Ishikawa (cell line): ENCODE measurements around the gene SCG2.

Source experiments
- CEBPB ChIP-seq: IDR thresholded peaks from 2 replicates; pipeline ENCODE4 v1.6.1; 2012
- CREB1 ChIP-seq: IDR thresholded peaks from 2 replicates; pipeline ENCODE4 v1.6.1; 2012; ENCODE audit warnings: low read depth
- EGR1 ChIP-seq: IDR thresholded peaks from 2 replicates; pipeline ENCODE4 v1.6.1; 2012
- EP300 ChIP-seq: IDR thresholded peaks from 2 replicates; pipeline ENCODE4 v1.6.1; 2012; ENCODE audit warnings: borderline replicate concordance
- FOXM1 ChIP-seq: IDR thresholded peaks from 2 replicates; pipeline ENCODE4 v1.6.1; 2012; ENCODE audit warnings: low read depth, borderline replicate concordance
- NFIC ChIP-seq: IDR thresholded peaks from 2 replicates; pipeline ENCODE4 v1.6.1; 2012
- RAD21 ChIP-seq: IDR thresholded peaks from 2 replicates; pipeline ENCODE4 v1.6.1; 2012; ENCODE audit warnings: low read depth
- TAF1 ChIP-seq: IDR thresholded peaks from 2 replicates; pipeline ENCODE4 v1.6.1; 2012; ENCODE audit warnings: low read depth, mild to moderate bottlenecking
- TCF12 ChIP-seq: IDR thresholded peaks from 2 replicates; pipeline ENCODE4 v1.6.1; 2012; ENCODE audit warnings: low read depth
- TEAD4 ChIP-seq: IDR thresholded peaks from 2 replicates; pipeline ENCODE4 v1.6.1; 2012
- YY1 ChIP-seq: IDR thresholded peaks from 2 replicates; pipeline ENCODE4 v1.6.1; 2012; ENCODE audit warnings: low read depth
- ZBTB7A ChIP-seq: IDR thresholded peaks from 2 replicates; pipeline ENCODE4 v1.6.1; 2012; ENCODE audit warnings: low read depth
- TF ChIP-seq, protein P1 (sequence below): IDR thresholded peaks from 2 replicates; pipeline ENCODE4 v1.6.1; 2012; ENCODE audit warnings: low read depth, mild to moderate bottlenecking
- TF ChIP-seq, protein P2 (sequence below): IDR thresholded peaks from 2 replicates; pipeline ENCODE4 v1.6.1; 2012
- TF ChIP-seq, protein P3 (sequence below): IDR thresholded peaks from 2 replicates; pipeline ENCODE4 v1.6.1; 2012

The SCG2 gene

DNA sequence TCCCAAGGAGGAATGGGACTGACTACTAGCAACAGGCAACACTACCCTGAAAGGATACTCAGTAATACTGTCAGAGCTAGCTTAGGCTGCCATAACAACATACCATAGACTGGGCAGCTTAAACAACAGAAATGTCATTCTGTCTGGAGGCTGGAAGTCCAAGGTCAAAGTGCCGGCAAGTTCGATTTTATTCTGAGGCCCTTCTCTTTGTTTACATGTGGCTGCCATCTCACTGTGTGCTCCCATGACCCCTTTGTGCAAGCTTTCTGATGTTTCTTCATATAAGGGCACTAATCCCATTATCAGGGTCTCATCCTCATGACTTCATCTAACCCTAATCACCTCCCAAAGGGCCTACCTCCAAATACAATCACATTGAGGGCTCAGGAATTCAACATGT, 30.7 kb upstream of the SCG2 start:
- TF ChIP-seq YY1 = no peak
- TF ChIP-seq TAF1 = no peak
- no peak for TF ChIP-seq CEBPB
- TF ChIP-seq, protein P1, sequence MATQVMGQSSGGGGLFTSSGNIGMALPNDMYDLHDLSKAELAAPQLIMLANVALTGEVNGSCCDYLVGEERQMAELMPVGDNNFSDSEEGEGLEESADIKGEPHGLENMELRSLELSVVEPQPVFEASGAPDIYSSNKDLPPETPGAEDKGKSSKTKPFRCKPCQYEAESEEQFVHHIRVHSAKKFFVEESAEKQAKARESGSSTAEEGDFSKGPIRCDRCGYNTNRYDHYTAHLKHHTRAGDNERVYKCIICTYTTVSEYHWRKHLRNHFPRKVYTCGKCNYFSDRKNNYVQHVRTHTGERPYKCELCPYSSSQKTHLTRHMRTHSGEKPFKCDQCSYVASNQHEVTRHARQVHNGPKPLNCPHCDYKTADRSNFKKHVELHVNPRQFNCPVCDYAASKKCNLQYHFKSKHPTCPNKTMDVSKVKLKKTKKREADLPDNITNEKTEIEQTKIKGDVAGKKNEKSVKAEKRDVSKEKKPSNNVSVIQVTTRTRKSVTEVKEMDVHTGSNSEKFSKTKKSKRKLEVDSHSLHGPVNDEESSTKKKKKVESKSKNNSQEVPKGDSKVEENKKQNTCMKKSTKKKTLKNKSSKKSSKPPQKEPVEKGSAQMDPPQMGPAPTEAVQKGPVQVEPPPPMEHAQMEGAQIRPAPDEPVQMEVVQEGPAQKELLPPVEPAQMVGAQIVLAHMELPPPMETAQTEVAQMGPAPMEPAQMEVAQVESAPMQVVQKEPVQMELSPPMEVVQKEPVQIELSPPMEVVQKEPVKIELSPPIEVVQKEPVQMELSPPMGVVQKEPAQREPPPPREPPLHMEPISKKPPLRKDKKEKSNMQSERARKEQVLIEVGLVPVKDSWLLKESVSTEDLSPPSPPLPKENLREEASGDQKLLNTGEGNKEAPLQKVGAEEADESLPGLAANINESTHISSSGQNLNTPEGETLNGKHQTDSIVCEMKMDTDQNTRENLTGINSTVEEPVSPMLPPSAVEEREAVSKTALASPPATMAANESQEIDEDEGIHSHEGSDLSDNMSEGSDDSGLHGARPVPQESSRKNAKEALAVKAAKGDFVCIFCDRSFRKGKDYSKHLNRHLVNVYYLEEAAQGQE = no peak
- no peak for TF ChIP-seq EP300

DNA sequence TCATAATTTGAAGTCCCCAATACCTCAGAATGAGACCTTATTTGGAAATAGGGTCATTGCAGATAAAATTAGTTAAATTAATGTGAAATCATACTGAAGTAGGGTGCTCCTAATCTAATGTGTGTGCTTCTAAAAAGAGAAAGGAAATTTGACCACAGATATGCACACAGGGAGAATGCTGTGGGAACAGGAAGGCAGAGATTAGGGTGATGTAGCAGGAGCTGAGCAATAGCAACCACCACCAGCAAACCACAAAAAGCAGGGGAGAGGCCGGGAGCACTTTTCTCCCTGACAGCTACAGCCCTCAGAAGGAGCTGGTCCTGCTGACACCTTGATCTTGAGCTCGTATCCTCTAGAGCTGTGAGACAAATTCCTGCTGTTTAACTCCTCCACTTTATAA, 24.6 kb upstream of the SCG2 start:
- no peak for TF ChIP-seq EGR1
- no peak for TF ChIP-seq ZBTB7A
- no peak for TF ChIP-seq NFIC
- TF ChIP-seq, protein P2, sequence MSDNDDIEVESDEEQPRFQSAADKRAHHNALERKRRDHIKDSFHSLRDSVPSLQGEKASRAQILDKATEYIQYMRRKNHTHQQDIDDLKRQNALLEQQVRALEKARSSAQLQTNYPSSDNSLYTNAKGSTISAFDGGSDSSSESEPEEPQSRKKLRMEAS = no peak
- no peak for TF ChIP-seq RAD21
- no peak for TF ChIP-seq TAF1
- TF ChIP-seq EP300 = no peak
- TF ChIP-seq, protein P1 = no peak
- TF ChIP-seq, protein P3, sequence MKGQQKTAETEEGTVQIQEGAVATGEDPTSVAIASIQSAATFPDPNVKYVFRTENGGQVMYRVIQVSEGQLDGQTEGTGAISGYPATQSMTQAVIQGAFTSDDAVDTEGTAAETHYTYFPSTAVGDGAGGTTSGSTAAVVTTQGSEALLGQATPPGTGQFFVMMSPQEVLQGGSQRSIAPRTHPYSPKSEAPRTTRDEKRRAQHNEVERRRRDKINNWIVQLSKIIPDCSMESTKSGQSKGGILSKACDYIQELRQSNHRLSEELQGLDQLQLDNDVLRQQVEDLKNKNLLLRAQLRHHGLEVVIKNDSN = no peak
- no peak for TF ChIP-seq YY1
- no peak for TF ChIP-seq CREB1
- TF ChIP-seq TCF12 = no peak

DNA sequence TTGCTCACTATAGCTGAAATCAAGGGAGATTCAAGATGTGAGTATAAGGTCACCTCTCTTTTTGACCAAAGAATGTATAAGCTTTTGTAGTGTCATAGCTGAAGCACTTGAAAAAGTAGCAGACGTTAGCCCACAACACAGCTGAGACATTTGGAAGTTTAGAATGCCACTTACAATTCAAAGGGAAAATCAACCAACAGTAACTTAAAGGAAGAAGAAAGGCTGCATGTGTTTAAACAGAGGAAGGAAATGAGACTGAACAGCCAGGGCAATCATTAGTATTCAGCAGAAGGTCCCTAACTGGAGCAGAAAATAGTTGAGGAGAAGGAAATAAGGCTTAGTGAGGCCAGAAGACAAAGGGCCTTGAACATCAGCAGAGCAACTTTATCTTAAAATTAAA, 23.5 kb upstream of the SCG2 start:
- TF ChIP-seq RAD21 = no peak
- no peak for TF ChIP-seq ZBTB7A
- TF ChIP-seq, protein P2 = no peak
- TF ChIP-seq, protein P3 = no peak
- TF ChIP-seq TEAD4 = no peak
- no peak for TF ChIP-seq TCF12
- no peak for TF ChIP-seq NFIC
- TF ChIP-seq EP300 = no peak
- TF ChIP-seq EGR1 = no peak
- no peak for TF ChIP-seq YY1
- TF ChIP-seq FOXM1 = no peak
- TF ChIP-seq CEBPB = no peak
- no peak for TF ChIP-seq CREB1
- TF ChIP-seq TAF1 = no peak

DNA sequence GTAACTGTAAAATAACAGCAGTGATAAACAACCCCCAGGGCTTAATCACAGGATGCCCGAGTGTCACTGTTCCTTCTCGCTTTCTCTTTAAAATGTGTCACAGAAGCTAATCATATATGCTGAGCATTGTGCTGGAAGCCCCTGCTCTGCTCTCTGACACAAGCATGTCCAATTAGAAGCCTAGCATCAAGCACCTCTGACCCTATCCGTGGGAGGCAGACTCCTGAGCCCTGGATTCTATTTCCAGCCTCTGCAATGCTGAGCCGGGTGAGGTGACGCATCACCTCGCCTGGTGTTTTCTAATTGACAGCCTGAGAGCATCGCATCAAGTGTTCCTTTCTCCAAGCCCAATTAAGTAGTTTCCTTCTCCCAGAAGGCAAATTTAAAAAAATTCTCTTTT, 19.7 kb upstream of the SCG2 start:
- TF ChIP-seq EGR1 (no peak), CREB1 (no peak), NFIC (no peak), YY1 (no peak), TCF12 (no peak), CEBPB (no peak), TEAD4 (no peak), TAF1 (no peak), FOXM1 (no peak), EP300 (no peak)
- TF ChIP-seq, protein P3 = no peak
- TF ChIP-seq, protein P1 = no peak
- TF ChIP-seq, protein P2 = no peak
